GM19035 (cell line): ENCODE data around the gene LNP1.
A peak's percentile ranks its signal among the peaks of the same experiment; 100 is the strongest.
"Not testable (repeated sequence)": the region's sequence is repeated elsewhere in the genome, so short reads cannot be mapped to it uniquely, and the experiment has no call there.

Experiments used
- ATAC-seq: cut with Tn5 transposase; IDR thresholded peaks from one replicate; pipeline ENCODE4 v1.9.1; 2021; ENCODE audit not compliant: unreplicated experiment

The LNP1 gene

DNA sequence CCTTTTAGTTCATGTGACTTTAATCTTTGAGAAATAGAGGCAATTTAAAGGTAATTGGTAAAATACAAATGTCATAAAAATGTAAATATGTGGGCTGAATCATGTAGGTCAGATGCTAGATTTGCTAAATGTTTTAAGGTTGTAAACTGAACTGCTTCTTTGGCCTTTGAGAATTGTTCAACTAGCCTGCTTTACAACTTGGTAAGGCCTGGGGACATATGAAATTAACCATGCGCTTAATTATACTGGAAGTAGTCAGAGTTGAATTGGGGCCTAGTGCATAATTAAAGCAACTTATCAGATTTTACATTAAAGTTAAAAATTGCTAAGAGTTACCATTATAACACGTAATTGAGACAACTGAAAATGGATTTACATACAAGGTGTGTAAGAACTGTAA is 70.1 kb downstream of the LNP1 start:
- no peak for ATAC-seq

DNA sequence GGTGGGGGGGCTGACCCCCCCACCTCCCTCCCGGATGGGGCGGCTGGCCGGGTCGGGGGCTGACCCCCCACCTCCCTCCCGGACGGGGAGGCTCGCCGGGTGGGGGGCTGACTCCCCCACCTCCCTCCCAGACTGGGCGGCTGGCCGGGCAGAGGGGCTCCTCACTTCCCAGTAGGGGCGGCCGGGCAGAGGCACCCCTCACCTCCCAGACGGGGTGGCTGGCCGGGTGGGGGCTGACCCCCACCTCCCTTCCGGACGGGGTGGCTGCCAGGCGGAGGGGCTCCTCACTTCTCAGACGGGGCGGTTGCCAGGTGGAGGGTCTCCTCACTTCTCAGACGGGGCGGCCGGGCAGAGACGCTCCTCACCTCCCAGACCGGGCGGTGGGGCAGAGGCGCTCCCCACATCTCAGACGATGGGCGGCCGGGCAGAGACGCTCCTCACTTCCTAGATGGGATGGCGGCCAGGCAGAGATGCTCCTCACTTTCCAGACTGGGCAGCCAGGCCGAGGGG is 76.6 kb downstream of the LNP1 start:
- ATAC-seq, result not testable (repeated sequence)

DNA sequence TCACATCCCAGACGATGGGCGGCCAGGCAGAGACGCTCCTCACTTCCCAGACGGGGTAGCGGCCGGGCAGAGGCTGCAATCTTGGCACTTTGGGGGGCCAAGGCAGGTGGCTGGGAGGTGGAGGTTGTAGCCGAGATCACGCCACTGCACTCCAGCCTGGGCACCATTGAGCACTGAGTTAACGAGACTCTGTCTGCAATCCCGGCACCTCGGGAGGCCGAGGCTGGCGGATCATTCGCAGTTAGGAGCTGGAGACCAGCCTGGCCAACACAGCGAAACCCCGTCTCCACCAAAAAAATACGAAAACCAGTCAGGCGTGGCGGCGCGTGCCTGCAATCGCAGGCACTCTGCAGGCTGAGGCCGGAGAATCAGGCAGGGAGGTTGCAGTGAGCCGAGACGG is 77.2 kb downstream of the LNP1 start:
- not testable (repeated sequence) for ATAC-seq

DNA sequence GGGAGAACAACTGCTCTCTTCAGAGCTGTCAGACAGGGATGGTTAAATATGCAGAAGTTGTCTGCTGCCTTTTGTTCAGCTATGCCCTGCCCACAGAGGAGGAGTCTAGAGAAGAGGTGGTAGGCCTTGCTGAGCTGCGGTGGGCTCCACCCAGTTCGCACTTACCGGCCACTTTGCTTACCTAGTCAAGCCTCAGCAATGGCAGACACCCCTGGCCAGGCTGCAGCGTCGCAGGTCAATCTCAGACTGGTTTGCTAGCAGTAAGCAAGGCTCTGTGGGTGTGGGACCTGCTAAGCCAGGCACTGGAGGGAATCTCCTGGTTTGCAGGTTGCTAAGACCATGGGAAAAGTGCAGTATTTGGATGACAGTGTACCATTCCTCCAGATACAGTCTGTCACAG is 78.7 kb downstream of the LNP1 start:
- ATAC-seq, result no peak

DNA sequence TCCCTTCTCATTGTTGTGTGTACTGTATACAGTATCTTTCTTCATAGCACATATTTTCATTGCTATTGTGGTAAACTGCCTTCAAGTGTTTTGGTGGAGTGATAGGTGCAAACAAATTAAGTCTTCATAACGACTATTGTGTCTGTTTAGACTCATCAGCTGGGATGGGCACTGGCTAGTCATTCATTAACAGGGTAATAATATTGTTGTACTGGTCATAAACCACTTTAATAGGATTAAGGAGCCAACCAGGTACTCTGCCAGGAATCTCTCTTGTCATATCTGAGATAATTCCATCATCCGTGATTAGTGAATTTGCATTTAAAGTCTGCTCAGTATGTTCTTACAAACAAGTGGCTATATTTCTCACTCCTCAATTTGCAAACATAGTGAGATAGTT is 80.8 kb downstream of the LNP1 start:
- no peak for ATAC-seq

DNA sequence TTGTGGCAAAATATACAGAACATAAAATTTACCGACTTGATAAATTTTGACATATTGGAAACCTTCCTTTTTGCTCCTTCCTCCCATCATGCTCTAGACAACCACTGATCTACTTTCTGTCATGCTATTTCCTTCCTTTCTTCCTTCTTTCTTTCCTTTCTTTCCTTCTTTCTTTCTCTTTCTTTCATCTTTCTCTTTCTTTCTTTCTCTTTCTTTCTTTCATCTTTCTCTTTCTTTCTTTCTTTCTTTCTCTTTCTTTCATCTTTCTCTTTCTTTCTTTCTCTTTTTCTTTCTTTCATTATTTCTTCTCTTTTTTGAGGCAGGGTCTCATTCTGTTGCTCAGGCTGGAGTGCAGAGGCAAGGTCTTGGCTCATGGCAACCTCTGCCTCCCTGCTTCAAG is 82.2 kb downstream of the LNP1 start:
- no peak for ATAC-seq

DNA sequence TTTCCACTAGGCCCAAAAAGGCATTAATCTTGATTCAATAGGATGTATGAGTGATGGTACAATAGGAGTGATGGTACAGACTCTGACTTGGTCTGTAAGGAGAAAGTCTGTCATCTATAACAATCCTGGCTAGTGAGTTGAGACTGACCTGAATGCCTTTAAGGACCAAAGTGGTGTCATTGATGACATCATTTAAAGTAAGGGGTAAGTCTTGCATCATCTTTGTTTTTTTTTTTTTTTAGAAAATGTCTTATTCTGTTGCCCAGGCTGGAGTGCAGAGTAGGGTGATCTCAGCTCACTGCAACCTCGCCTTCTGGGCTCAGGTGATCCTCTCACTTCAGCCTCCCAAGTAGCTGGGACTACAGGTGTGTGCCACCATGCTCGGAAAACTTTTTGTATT is 85.5 kb downstream of the LNP1 start:
- no peak for ATAC-seq

DNA sequence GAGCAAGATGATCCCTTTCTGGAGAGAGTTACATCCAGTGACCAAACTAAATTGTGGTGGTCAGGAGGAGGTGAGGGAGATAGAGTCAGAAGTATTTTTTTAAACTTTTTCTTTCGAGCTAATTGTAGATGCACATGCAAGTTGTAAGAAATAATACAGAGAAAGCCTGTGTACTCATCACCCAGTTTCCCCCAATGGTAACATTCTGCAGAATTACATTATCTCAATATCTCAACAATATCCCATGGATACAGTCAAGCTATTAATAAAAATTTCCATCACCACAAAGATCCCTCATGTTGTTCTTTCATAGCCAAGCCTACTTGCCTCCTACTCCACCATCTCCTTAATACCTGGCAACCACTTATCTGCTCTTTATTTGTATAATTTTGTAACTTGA is 87.8 kb downstream of the LNP1 start:
- ATAC-seq, result no peak

DNA sequence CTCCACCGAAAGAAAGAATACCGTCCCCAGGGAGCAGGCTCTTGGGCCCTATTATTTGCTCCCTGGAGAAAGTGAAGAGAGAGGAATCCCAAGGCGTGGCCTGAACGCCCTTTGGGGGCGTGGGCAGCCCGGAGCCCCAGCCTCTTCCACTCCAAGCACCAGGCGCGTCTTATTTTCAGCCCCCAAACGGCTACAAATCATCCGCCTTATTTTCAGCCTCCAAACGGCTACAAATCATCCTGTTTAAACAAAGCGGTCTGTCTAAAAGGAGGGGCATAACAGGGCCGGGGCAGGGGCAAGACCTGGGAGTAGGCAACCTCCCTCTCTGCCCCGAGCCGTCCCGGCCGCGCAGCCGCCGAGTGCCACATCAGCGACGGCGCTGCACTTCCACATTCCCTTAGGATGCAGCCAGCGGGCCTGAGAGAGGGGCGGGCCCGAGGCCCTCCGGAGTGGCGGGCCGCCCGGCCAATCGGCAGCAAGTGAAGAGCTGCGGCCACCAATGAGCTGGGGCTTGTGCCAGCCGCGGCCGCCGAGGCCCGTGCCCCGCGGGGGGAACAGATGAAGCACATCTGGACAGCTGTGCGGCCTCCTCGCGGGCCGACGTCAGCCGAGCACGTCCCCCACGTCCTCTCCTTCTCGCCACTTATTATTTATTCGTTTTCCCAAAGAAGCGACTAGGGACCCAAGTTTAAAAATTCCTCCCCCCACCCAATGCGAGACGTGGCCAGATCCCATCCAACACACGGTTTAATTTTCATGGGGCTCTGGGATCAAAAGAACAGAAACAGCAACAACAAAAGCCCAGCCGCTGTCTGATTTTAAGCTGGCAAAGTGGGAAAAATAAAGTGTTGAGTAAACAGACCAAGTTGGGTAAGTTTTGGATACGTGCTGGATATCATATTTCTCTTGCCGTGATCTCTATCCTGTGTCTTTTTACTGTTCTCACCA is 91.0 kb downstream of the LNP1 start, which contains the start of gene TMEM45A:
Gene TMEM45A (plus strand): TSS at position 561 of the 948 bp plus-strand sequence. CDS start 62,593 bp downstream, outside the sequence.
- ATAC-seq, result peak; percentile 98

DNA sequence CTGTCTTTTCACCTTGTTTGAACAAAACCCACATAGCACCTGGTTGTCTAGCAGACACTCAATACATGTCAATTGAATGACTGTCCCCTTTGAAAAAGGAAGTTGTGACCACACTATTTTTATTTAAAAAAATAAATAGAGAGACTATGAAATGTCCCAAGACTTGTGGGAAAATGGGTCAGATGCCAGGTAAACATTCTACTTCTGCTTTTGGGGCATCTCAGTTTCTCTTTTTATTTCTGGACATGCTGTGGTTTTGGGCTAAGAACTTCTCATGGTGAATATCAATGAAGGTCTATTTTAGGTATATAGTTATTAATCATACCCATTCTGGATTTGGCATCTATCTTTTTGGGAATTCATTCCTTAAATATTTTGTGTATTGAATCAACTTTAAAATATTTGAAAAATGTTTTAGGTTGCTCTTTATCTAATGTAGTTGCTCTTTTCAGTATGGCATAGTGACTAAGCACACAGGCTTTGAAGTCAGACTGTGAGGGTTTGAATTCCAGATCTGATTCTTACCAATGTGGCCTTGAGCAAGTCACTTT is 95.4 kb downstream of the LNP1 start:
- ATAC-seq, result peak; percentile 35

DNA sequence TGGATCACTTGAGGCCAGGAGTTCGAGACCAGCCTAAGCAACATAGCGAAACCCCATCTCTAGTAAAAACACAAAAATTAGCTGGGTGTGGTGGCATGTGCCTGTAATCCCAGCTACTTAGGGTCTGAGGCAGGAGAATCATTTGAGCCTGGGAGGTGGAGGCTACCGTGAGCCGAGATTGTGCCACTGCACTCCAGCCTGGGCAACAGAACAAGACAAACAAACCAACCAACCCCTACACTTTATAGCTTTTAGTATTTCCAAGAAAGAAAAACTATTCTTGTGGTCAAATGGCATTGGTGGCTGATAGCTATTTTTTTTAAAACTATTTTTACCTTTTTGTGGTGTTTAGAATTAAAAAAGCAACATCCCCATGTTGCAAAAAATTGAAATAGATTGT is 98.3 kb downstream of the LNP1 start:
- no peak for ATAC-seq

DNA sequence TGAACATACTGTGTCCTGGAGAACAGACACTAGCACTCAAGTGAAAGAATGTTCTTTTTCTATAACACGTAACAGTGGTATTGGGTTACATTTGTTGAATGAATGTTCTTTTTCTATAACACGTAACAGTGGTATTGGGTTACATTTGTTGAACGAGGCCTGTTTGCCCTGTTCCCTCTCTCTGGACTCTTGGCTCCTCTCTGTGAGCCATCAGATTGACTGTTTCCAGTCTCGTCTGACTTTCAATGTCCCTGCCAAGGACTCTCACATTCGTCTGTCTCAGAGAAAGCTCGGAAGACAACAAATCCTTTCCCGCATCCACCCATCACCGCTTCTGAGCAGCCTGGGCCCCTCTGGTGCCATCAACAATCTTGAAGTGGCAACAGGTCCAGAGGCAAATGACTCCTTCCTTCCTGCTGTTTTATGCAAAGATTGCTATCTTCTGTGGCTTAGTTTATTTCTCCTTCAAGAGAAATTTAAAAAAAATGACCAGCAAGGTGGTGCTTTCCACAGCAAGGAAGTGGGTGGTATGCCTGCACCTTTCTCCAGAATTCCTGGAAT is 99.1 kb downstream of the LNP1 start:
- no peak for ATAC-seq

DNA sequence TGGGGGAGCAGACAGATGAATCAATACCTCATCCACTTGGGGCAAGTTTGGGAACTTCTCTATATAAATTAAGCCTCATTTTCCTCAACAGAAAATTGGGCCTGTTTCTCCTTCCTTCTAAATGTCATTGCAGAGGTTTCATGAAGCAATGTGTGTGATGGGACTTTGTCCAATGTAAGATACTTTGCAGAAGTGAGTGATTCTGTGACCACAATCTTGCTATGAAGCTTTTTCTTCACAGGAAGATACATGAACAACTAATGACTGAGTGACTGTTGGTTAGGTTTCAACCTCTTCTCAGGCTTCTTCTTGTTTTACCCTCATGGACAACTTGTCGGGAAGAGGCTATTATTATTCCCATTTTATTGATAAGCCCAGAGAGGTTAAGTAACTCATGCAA is 102.1 kb downstream of the LNP1 start:
- ATAC-seq, result no peak
